HepG2 (cell line): ENCODE measurements around the gene PNPLA8. TPM values are rescaled to one million over a fixed set of nuclear protein-coding genes. Genes with fewer than 3 reads are reported as not detected.

Experiments
- ARID5B ChIP-seq: IDR thresholded peaks from 2 replicates; pipeline ENCODE4 v1.4.0; 2020; ENCODE audit warnings: mild to moderate bottlenecking, missing genetic modification reagents
- ETV6 ChIP-seq: sonication (generic); formaldehyde crosslinking; conservative IDR thresholded peaks from 2 replicates; pipeline ENCODE4 v1.4.0; 2020; ENCODE audit warnings: missing genetic modification reagents
- GPN1 ChIP-seq: sonication (generic); formaldehyde crosslinking; IDR thresholded peaks from 2 replicates; pipeline ENCODE4 v1.5.1; 2020; ENCODE audit warnings: missing genetic modification reagents, borderline replicate concordance
- HNF4A ChIP-seq: sonication (generic); formaldehyde crosslinking; IDR thresholded peaks from 2 replicates; pipeline ENCODE4 v1.4.0; 2020; ENCODE audit warnings: missing genetic modification reagents
- JARID2 ChIP-seq: sonication (generic); formaldehyde crosslinking; IDR thresholded peaks from 2 replicates; pipeline ENCODE4 v1.8.1; 2023; ENCODE audit warnings: missing genetic modification reagents, inconsistent platforms; ENCODE audit not compliant: insufficient replicate concordance
- NFYB ChIP-seq: sonication (generic); formaldehyde crosslinking; IDR thresholded peaks from 2 replicates; pipeline ENCODE4 v1.4.0; 2020; ENCODE audit warnings: missing genetic modification reagents
- ZBTB40 ChIP-seq, 2 experiments: fragments of 450-650 bp in 1 of 2; sonication (generic) in 1 of 2; formaldehyde crosslinking in 1 of 2; IDR thresholded peaks; 2 replicates each; pipeline versions ENCODE4 v1.6.1 to v1.8.0; 2016 to 2022; ENCODE audit warnings: antibody characterized with exemption in 1 of 2, mild to moderate bottlenecking in 1 of 2, missing genetic modification reagents in 1 of 2
- ZNF124 ChIP-seq: sonication (generic); formaldehyde crosslinking; IDR thresholded peaks from 2 replicates; pipeline ENCODE4 v1.4.0; 2020; ENCODE audit warnings: missing genetic modification reagents
- ZNF234 ChIP-seq: sonication (generic); formaldehyde crosslinking; conservative IDR thresholded peaks from 2 replicates; pipeline ENCODE4 v1.5.1; 2020; ENCODE audit warnings: mild to moderate bottlenecking, missing genetic modification reagents
- ZNF260 ChIP-seq: sonication (generic); formaldehyde crosslinking; IDR thresholded peaks from 2 replicates; pipeline ENCODE4 v1.4.0; 2020; ENCODE audit warnings: missing genetic modification reagents, low read depth, mild to moderate bottlenecking, borderline replicate concordance
- ZNF354B ChIP-seq: sonication (generic); formaldehyde crosslinking; IDR thresholded peaks from 2 replicates; pipeline ENCODE4 v1.8.0; 2022; ENCODE audit warnings: mild to moderate bottlenecking, missing genetic modification reagents
- ZNF577 ChIP-seq: sonication (generic); formaldehyde crosslinking; IDR thresholded peaks from 2 replicates; pipeline ENCODE4 v1.4.0; 2020; ENCODE audit warnings: mild to moderate bottlenecking, low read depth, missing genetic modification reagents, borderline replicate concordance
- ZNF740 ChIP-seq: sonication (generic); formaldehyde crosslinking; IDR thresholded peaks from 2 replicates; pipeline ENCODE4 v1.4.0; 2020; ENCODE audit warnings: missing genetic modification reagents
- ZNF746 ChIP-seq: sonication (generic); formaldehyde crosslinking; IDR thresholded peaks from 2 replicates; pipeline ENCODE4 v1.8.0; 2022; ENCODE audit warnings: mild to moderate bottlenecking, missing genetic modification reagents
- ZNF766 ChIP-seq: sonication (generic); formaldehyde crosslinking; IDR thresholded peaks from 2 replicates; pipeline ENCODE4 v1.5.0; 2020; ENCODE audit warnings: missing genetic modification reagents, borderline replicate concordance
- polyA plus RNA-seq, 8 experiments: library from polyadenylated mRNA; depleted of rRNA in 3 of 8; stranded (reverse) in 7 of 8; unstranded in 1 of 8; fragments of >200 nt; fragmentation: Illumina TruSeq in 4 of 8; extraction: Trizol in 4 of 8; gene quantifications; 2 replicates each; pipeline versions ENCODE4 v1.2.1 to v1.2.3, GENCODE V29; 2011 to 2016; ENCODE audit warnings: low read depth in 4 of 8, missing spikeins in 1 of 8, mixed read lengths in 1 of 8; ENCODE audit not compliant: insufficient read depth in 1 of 8
- total RNA-seq, 5 experiments: library from RNA; depleted of rRNA; stranded (reverse); fragments of >200 nt; fragmentation: Illumina TruSeq; extraction: Trizol; gene quantifications; 2 replicates each; pipeline ENCODE4 v1.2.3, GENCODE V29; 2016; ENCODE audit warnings: low read depth in 1 of 5

PNPLA8 gene
- total and polyA plus RNA-seq, 2 of the 13 experiments (the other 11 are each of a cell fraction or from before 2014, with no cell fraction given), result 6.3 to 11.4 TPM

- TF ChIP-seq ZBTB40 (IDR thresholded peaks at IDR 0.05) (peak; percentile 80), ZBTB40 (CRISPR knock-in tag; IDR thresholded peaks at IDR 0.05) (peak; percentile 85), ZNF354B (CRISPR knock-in tag) (no peak; the same call in 1 of the 2 replicates), HNF4A (CRISPR knock-in tag) (peak; percentile 52), ZNF260 (CRISPR knock-in tag) (no peak), ZNF577 (CRISPR knock-in tag) (no peak), ZNF746 (CRISPR knock-in tag) (peak; percentile 32; the same call in 1 of the 2 replicates), NFYB (peak; percentile 86), ZNF234 (CRISPR knock-in tag) (no peak), ZNF766 (CRISPR knock-in tag) (no peak), ZNF740 (no peak; the same call in 1 of the 2 replicates), ARID5B (CRISPR knock-in tag) (peak; percentile 50), ZNF124 (CRISPR knock-in tag) (peak; percentile 57; the same call in 1 of the 2 replicates), JARID2 (CRISPR knock-in tag) (peak; percentile 31), ETV6 (peak; percentile 15; the same call in 1 of the 2 replicates), GPN1 (CRISPR knock-in tag) (no peak)
Observed at GRCh38 chr7:108569381-108570145, 43.6 kb upstream of the PNPLA8 start, which contains the start of the genes DNAJB9 and THAP5 (continued).
